Sigmoid colon (tissue), 4 donors: ENCODE measurements around the gene PPM1A.

Source experiments
- CTCF ChIP-seq, 4 experiments: fragments of 450-650 bp in 3 of 4; fragments of 200-600 bp in 1 of 4; IDR thresholded peaks; one replicate each; pipeline ENCODE4 v1.5.1; 2016 to 2019; ENCODE audit warnings: antibody characterized with exemption in 4 of 4, mild to moderate bottlenecking in 3 of 4, moderate library complexity in 2 of 4
- EP300 ChIP-seq, 4 donors: sonication (generic); formaldehyde crosslinking; IDR thresholded peaks; one replicate each; pipeline ENCODE4 v1.6.1; 2017; ENCODE audit warnings: antibody characterized with exemption in 4 of 4
- POLR2AphosphoS5 ChIP-seq, 4 donors: sonication (generic); formaldehyde crosslinking; IDR thresholded peaks; one replicate each; pipeline ENCODE4 v1.6.1; 2017; ENCODE audit warnings: antibody characterized with exemption in 4 of 4

GRCh38 chr14:60214003-60214402 lies 35.0 kb upstream of the PPM1A start:
- no peak for TF ChIP-seq EP300 (IDR thresholded peaks at IDR 0.05)
- no peak for TF ChIP-seq CTCF (IDR thresholded peaks at IDR 0.05)
- peak; percentile 47 to 61 (median 58) for TF ChIP-seq POLR2AphosphoS5 (IDR thresholded peaks at IDR 0.05)
